Pancreas (tissue), 10 donors: ENCODE results near the gene REPIN1. TPM values are rescaled to one million over a fixed set of nuclear protein-coding genes. Genes with fewer than 3 reads are reported as not detected.

Experiments
- ATAC-seq, 4 donors: fragments of 200-7000 bp; cut with Tn5 transposase; one replicate each; pipeline versions ENCODE4 v1.8.0 to v1.9.1; 2020; ENCODE audit warnings: mild to moderate bottlenecking in 4 of 4, moderate library complexity in 4 of 4
- DNase-seq, 6 donors: peaks; one replicate each; pipeline ENCODE4 v3.0.0-alpha.2; 2020
- FAIRE-seq: peaks from 2 replicates; lab custom pipeline; 2012; peaks lifted over from hg19 to GRCh38; lab: Jason Lieb, UNC
- H3K27ac ChIP-seq, 4 donors: fragments of 200-600 bp; sonication (generic); 1 replicate in 3 of 4; 2 replicates in 1 of 4; pipeline versions ENCODE4 v1.5.0 to v1.8.0; 2020
- H3K27me3 ChIP-seq, 4 donors: fragments of 200-600 bp; one replicate each; pipeline ENCODE4 v1.8.0; 2021
- H3K36me3 ChIP-seq, 3 donors: fragments of 200-600 bp; sonication (generic) in 1 of 3; one replicate each; pipeline versions ENCODE4 v1.5.0 to v1.8.0; 2020 to 2021
- H3K4me1 ChIP-seq, 3 donors: fragments of 200-600 bp; one replicate each; pipeline ENCODE4 v1.8.0; 2021
- H3K4me3 ChIP-seq, 4 donors: fragments of 200-600 bp; sonication (generic) in 2 of 4; one replicate each; pipeline versions ENCODE4 v1.5.0 to v1.8.0; 2020 to 2021
- H3K9me3 ChIP-seq, 4 donors: fragments of 200-600 bp; one replicate each; pipeline ENCODE4 v1.8.0; 2021
- CTCF ChIP-seq, 4 donors: fragments of 200-600 bp; sonication (generic) in 3 of 4; IDR thresholded peaks; one replicate each; pipeline versions ENCODE4 v1.5.0 to v1.8.0; 2021; ENCODE audit warnings: antibody characterized with exemption in 4 of 4
- WGBS, 2 donors: extraction: QIAGEN DNeasy Blood & Tissue Kit; methylation state at CpG; one replicate each; pipeline ENCODE4 v1.1.7; 2013; 5-methylcytosine and 5-hydroxymethylcytosine counted together
- intact Hi-C, 3 donors: fragments of 100-400 bp; cut with DNase I; formaldehyde crosslinking; loops; one replicate each; pipeline versions ENCODE4 v1.11.1 to v1.14.2; 2022
- polyA plus RNA-seq, 2 donors: library from polyadenylated mRNA; stranded (reverse); fragments of 200-250 nt; gene quantifications; one replicate each; pipeline ENCODE4 v1.2.3, GENCODE V29; 2013
- total RNA-seq, 6 donors: library from RNA; stranded (reverse); fragmentation: NEBNext Ultra II Directional in 4 of 6; extraction: Animal tissue kit (Norgen Biotek cat#: 25700) in 4 of 6; gene quantifications; one replicate each; pipeline versions ENCODE4 v1.2.1 to v1.2.4, GENCODE V29; 2021 to 2023
- donor health status: healthy with polysubstance abuse.
- donor health status: DM: no; HTN: no; CAD: no; lungs with moderate emphysema.
- donor health status: DM: no; HTN: no; CAD: no.
- donor health status: control.
- donor health status: control.
- donor health status: Bipolar disorder and iron deficiency.
- donor health status: DM: yes; HTN: yes; CAD: no.
- donor health status: DM: no; HTN: no; CAD: no.
- donor health status: DM: no; HTN: no; CAD: no.
- donor health status: DM: yes; HTN: yes; CAD: no.

The REPIN1 gene
- total and polyA plus RNA-seq, 8 donors: 48.1 to 78.8 (median 63.2) TPM

- no peak for TF ChIP-seq CTCF (IDR thresholded peaks at IDR 0.05)
- intact Hi-C loops: no loop called here
- 7 to 10% methylated on average over 16 of the region's 16 CpGs for WGBS, 2 donors
- peaks cover 0 to 7% (median 0%) of the 10 kb centered on the region in 3 donors for H3K36me3 ChIP-seq
- H3K27ac ChIP-seq: peak overlapping the region; percentile 98 to 99 (median 98)
- DNase-seq (no peak), ATAC-seq (peak in 2 of 4 donors; percentile 28 to 33), FAIRE-seq (no peak)
- peak overlapping the region; percentile 64 to 82 (median 74) for H3K4me3 ChIP-seq
- H3K27me3 ChIP-seq: no peaks in the 10 kb centered on the region
- no peaks in the 10 kb centered on the region for H3K9me3 ChIP-seq
- H3K4me1 ChIP-seq: peaks cover 11 to 30% (median 17%) of the 10 kb centered on the region in 3 donors
Measured at GRCh38 chr7:150323682-150324372, 44.8 kb upstream of the REPIN1 start.

- ATAC-seq (peak in 3 of 4 donors; percentile 20 to 38 (median 26)), DNase-seq (peak in 2 of 6 donors; percentile 40 to 65), FAIRE-seq (no peak)
- Histone ChIP-seq H3K9me3 (no peaks in the 10 kb centered on the region), H3K4me1 (peaks cover 11 to 30% (median 17%) of the 10 kb centered on the region in 3 donors), H3K27ac (peak overlapping the region; percentile 98 to 99 (median 98)), H3K27me3 (no peaks in the 10 kb centered on the region), H3K4me3 (peak overlapping the region; percentile 64 to 82 (median 74)), H3K36me3 (peaks cover 0 to 7% (median 0%) of the 10 kb centered on the region in 3 donors)
- no peak for TF ChIP-seq CTCF (IDR thresholded peaks at IDR 0.05)
- WGBS, 2 donors: 28 to 35% methylated on average over 12 of the region's 12 CpGs
- intact Hi-C loops: no loop called here
Measured at GRCh38 chr7:150324373-150324961, 44.2 kb upstream of the REPIN1 start.

- no peak for TF ChIP-seq CTCF (IDR thresholded peaks at IDR 0.05)
- Histone ChIP-seq H3K4me3 (no peak overlapping the region), H3K4me1 (peaks cover 11 to 28% (median 16%) of the 10 kb centered on the region in 3 donors), H3K9me3 (no peaks in the 10 kb centered on the region), H3K27ac (peak overlapping the region in 3 of 4 donors; percentile 98 to 99 (median 98)), H3K36me3 (peaks cover 0 to 7% (median 0%) of the 10 kb centered on the region in 3 donors), H3K27me3 (no peaks in the 10 kb centered on the region)
- DNase-seq: no peak
- intact Hi-C loops: no loop called here
- WGBS, 2 donors: 93 to 95% methylated on average over 10 of the region's 10 CpGs
- ATAC-seq: no peak
- no peak for FAIRE-seq
Measured at GRCh38 chr7:150325110-150325611, 43.5 kb upstream of the REPIN1 start.

GRCh38 chr7:150325901-150326300, 42.7 kb upstream of the REPIN1 start:
- intact Hi-C loops: no loop called here
- no peaks in the 10 kb centered on the region for H3K27me3 ChIP-seq
- FAIRE-seq: no peak

More at GRCh38 chr7:150325901-150326300, 42.7 kb upstream of the REPIN1 start:
- Histone ChIP-seq H3K27ac (no peak overlapping the region), H3K36me3 (peaks cover 0 to 7% (median 0%) of the 10 kb centered on the region in 3 donors), H3K4me1 (peaks cover 7 to 21% (median 9%) of the 10 kb centered on the region in 3 donors), H3K9me3 (no peaks in the 10 kb centered on the region), H3K4me3 (no peak overlapping the region)
- DNase-seq (no peak), ATAC-seq (no peak)
- TF ChIP-seq CTCF (IDR thresholded peaks at IDR 0.05): no peak
- 88 to 89% methylated on average over 6 of the region's 6 CpGs for WGBS, 2 donors
